Frontal cortex (tissue), 4 donors: ENCODE measurements around the gene TAF1B. TPM values are rescaled to one million over a fixed set of nuclear protein-coding genes. Genes with fewer than 3 reads are reported as not detected.
"Not testable (repeated sequence)": the region's sequence is repeated elsewhere in the genome, so short reads cannot be mapped to it uniquely, and the experiment has no call there.

Experiments
- DNase-seq, 2 donors: peaks; one replicate each; pipeline ENCODE4 v3.0.0; 2012; ENCODE audit warnings: low spot score in 2 of 2
- FAIRE-seq: peaks from 2 replicates; lab custom pipeline; 2012; peaks lifted over from hg19 to GRCh38; lab: Jason Lieb, UNC
- total RNA-seq: library from RNA; depleted of rRNA; stranded (reverse); fragments of >200 nt; gene quantifications from one replicate; pipeline ENCODE4 v1.2.3, GENCODE V29; 2014
- donor health status: control.
- donor health status: control.
- donor health status: control.

Gene TAF1B
- total RNA-seq, 1 donor from 2014 or later = 43.2 TPM

DNA sequence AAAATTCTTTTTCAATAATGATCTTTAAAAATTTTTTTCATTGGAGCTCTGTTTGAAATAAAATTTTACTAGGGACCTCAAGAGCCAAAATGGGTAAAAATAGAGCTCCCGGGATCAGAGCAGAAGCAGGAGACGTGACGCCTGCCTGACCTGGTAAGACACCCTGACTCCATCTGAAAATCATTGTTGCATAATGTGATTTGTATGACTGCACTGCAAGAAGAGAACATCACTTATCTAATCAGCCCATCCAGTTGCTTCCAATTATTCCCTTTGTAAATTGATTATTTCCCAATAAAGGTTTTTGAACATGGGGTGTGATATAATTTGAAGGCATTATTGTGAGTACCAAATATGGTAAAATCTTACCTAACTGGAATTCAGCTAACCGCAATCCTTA, 17.1 kb upstream of the TAF1B start:
- no peak for DNase-seq
- FAIRE-seq = no peak

DNA sequence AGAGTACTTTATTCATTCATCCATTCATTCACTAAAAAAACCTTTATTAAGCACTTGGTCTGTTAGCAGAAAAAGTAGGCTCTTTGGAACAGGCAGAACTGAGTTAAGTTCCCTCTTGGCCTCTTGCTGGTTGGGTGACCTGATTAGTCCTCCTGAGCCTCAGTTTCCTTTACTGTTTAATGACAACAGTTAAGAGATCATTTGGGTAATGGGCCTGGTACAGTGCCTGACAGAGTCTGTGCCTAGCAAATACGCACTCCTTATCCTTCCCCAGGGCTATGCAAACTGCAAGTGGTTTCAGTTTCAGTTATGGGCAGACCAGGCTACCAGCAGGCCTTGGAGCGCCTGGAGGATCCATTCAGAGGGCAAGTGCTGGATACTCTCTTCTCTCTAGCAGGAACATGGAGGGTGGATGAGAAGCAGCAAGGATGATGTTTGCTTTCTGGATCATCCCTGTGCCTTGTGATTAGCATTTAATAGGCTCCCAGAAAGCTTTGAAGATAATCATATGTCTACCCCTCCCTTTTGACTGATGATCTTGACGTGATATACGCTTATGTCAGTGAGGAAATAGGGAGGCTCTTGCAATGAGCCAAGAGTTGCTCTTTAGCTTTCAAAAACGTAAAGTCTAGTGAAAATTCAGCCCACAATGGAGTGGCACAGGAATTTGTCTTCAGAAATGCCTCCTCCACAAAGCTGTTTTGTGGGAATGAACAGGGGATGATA, 12.4 kb upstream of the TAF1B start:
- no peak for FAIRE-seq
- no peak for DNase-seq

DNA sequence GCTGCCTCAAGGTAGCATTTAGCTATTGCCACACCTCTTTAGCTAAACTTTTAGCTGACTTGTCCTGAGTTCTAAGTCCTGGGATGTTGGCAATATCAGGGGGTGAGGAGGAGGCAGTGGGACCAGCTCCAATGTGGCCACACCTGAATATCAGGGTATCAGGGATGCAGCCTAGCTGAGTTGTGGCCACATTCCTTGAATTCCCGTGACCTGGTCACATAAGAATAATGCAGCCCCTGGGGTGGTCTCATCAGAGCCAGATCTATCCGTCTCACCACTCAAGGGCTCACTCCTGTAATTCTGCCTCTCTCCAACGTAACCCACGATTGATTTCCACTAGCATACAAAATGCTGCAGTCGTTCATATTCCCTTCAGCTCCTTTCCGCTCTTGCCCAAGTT, 11.6 kb upstream of the TAF1B start:
- no peak for FAIRE-seq
- no peak for DNase-seq

DNA sequence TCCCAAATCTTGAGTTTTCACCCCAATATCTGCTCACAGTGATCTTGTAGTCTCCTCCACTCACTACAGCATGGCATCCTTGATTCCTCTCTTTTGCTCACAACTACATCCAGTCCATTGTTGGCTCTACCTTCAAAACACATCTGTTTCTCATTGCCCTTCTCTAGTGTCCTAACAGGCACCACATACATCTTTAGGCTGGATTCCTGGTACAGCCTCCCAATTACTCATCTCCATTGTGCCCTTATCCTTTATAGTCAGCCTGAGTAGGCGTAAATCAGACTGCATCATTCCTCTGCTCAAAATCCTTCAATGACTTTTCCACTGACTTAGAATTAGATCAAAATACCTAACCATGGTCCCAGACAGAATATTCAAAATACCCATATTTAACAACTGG, 10.7 kb upstream of the TAF1B start:
- no peak for DNase-seq

DNA sequence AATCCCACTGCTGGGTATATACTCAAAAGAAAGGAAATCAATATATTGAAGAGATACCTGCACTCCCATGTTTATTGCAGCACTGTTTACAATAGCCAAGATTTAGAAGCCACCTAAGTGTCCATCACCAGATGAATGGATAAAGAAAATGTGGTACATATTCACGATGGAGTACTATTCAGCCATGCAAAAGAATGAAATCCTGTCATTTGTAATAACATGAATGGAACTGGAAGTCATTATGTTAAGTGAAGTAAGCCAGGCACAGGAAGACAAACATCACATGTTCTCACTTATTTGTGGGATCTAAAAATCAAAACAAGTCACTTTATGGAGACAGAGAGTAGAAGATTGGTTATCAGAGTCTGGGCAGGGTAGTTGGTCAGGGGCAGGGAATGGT, 8.2 kb upstream of the TAF1B start:
- not testable (repeated sequence) for DNase-seq, FAIRE-seq

More for the DNA sequence above, 10.7 kb upstream of the TAF1B start:
- FAIRE-seq = no peak

DNA sequence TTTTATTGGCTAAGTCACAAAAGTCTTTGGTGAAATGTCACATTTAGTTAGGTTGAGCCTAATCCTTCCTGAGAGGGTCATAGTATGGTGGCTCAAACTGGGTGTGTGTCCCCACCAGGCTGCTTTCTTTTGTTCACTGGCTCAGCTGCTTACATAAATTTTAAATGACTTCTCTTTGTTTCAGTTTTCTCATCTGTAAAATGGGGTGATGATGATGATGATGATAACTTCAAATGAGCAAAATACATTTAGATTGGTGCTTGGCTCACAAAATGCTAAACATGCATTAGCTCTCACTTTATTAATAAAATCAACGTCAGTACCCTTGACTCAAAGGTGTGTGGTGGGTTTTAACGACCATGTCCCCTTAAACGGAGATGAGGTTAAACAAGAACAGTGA, 7.2 kb upstream of the TAF1B start:
- no peak for FAIRE-seq
- no peak for DNase-seq

DNA sequence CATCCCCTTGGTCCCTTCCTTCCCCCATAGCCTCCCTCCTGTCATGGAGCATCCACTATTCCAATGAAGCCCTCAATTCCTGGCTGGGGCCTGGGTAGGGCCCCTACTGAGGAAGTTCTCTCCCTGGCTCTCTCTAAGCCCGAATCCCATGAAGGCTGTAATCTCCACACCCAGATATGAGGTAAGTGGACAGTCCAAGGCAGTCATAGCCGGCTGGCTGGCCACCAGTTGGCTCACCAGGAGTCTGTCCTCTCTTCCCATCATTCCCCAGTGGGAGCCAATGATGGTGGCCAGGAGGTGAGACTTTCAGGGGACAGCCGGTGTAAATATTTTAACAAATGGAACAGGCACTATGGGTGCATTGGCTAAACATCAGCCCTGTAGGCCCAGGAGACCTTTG, 6.8 kb upstream of the TAF1B start:
- DNase-seq (no peak), FAIRE-seq (no peak)

DNA sequence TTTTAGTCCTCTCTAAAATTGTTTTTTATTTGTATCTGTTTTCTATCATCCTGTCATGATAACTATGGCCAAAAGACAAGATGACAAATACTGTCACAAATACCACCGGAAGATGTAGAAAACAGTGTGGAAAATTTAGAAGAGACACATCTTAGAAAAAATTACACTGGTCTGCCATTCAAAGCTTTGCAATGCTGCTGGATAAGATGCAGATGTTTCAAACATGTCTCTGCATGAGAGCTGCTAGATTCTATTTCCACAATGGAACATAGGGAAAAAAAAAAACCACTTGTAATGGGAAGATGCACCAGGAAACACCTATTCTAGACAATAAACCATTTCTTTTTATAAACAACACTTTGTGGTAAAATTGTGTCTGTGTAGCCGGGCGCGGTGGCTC, 5.8 kb upstream of the TAF1B start:
- FAIRE-seq = no peak

DNA sequence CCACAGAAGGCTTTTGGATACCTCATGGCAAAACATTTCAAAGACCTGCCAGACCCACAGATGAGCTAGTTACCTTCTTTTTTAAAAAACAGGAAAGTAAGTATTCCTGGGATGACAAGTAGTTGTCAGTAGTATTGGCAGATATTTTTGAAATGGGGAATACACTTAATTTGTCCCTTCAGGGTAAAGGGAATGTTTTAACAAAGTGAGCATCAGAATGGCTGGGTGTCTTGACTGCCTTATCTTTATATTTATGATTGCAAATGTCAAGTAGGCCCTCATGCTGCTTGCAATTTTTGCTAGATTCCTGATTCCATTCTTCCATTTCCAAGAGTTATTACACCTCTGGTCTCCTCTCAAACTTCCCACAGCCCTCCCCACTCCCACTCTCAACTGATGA, 4.9 kb upstream of the TAF1B start:
- no peak for DNase-seq
- no peak for FAIRE-seq

More for the DNA sequence above, 5.8 kb upstream of the TAF1B start:
- no peak for DNase-seq

DNA sequence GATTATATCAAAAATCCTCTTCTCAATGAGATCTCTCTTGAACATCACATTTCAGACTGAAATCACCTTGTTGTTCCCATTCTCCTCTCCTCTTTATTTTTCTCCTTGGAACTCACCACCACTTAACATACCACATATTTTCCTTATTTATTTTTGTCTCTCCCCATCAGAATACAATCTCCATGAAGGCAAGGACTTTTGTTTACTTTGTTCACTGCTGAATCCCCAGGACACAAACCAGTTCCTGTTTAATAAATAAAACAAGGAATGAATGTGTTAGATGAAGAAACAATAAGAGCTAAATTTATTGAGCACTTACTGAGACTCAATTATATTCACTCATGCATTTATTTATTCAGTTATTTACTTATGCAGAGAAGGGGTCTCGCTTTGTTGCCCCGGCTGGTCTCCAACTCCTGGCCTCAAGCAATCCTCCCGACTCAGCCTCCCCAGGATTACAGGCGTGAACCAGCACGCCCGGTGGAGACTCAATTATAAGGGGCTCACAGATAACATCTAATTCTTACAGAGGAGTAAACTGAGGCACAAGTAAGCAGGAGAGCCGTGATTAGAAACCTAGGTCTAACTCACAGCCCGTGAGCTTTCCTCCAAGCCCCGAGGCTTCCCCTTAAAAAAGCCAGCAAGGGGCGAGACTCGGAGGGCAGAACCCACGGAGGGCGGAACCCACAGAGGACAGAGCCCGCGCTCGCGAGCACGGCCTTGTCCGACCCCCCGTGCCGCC, 616 bp upstream of the TAF1B start:
- no peak for FAIRE-seq
- DNase-seq = peak in 1 of 2 donors; percentile 15

DNA sequence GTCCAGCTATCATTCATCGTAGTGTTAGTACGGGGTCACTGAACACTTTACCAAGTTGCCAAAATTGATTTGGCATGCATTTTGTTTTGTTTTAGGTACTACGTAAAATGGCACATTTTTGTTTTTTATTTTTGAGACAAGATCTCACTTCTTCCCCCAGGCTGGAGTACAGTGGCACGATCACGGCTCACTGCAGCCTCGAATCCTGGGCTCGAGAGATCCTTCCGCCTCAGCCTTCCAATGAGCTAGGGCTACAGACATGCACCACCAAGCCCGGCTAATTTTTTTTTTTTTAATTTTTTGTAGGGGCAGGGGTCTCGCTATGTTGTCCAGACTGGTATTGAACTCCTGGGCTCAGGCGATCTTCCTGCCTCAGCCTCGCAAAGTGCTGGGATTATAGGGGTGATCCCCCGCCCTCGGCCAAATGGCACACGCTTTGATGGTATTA, 786 bp downstream of the TAF1B start:
- DNase-seq = no peak
- no peak for FAIRE-seq

DNA sequence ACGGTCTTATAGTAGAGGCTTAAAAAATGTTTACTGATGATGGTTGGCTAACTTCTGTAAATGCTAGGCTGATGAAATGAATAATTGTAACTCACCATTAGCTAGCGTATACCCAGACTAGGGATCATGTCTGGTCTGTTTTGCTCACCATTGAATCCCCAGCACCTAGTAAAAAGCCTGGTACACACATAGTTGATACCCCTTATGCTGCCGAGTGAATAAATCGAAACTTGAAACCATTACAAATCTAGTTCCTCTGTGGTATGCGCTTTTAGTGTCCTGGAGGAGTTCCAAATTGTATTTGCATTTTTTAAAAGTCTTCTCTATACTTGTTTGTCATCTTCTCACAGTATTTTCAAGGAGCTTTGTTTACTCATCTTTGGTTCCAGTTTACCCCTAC, 1.3 kb downstream of the TAF1B start:
- FAIRE-seq = no peak

DNA sequence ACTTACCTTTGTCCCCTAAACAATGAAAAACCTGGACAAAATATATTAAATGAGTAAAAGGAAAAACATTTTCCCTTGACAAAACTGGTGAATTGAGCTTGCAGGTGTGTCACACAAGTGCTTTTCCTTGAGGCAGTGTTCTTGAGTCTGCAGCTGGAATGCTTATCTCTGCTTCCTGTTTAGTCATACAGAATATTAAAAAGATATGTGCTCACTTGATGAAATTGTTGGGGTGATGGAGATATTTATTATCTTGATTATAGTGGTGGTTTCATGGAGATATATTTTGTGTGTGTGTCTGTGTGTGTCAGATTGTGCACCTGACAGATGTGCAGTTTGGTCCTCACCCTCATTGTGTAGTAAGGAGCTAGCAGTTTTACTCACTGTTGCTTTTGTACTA, 3.3 kb downstream of the TAF1B start:
- no peak for DNase-seq
- no peak for FAIRE-seq

More for the DNA sequence above, 1.3 kb downstream of the TAF1B start:
- no peak for DNase-seq

DNA sequence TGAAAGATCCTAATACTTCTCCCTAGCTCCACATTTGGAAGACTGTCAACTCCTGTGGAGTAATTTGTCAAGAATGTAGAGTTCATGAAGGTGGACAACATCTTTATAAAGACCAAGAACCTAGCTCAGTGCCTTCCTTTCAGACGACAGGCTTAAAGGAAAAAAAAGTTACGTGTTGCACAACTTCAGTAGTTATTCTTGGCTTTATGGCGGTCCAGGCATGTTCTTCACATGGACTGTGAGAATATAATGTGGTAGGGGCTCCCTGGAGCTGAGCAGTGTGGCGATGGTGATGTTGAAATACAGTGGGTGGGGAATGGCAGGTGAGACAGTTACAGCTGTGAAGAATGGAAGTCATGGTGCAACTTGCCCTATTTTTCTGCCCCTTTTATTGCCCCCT, 3.9 kb downstream of the TAF1B start:
- no peak for FAIRE-seq

DNA sequence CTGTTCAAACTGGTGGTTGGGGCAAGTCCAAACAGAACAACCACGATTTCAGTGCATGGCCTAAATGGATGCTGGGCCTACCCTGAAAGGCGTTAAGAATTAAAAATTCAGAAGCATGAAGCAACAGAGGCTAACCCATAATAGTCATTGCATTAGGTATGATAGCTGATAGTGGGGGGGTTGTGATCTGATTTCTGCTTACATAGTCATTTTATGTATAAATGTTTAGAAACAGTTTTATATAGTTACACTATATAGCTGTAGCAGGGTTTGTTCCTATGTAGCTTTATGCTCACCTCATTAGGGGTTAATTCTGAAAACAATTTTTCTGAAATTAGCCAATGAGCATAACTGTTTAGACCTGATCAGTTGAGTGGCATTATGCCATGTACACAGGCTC, 9.6 kb downstream of the TAF1B start:
- DNase-seq (no peak), FAIRE-seq (no peak)

More for the DNA sequence above, 3.9 kb downstream of the TAF1B start:
- DNase-seq = no peak

DNA sequence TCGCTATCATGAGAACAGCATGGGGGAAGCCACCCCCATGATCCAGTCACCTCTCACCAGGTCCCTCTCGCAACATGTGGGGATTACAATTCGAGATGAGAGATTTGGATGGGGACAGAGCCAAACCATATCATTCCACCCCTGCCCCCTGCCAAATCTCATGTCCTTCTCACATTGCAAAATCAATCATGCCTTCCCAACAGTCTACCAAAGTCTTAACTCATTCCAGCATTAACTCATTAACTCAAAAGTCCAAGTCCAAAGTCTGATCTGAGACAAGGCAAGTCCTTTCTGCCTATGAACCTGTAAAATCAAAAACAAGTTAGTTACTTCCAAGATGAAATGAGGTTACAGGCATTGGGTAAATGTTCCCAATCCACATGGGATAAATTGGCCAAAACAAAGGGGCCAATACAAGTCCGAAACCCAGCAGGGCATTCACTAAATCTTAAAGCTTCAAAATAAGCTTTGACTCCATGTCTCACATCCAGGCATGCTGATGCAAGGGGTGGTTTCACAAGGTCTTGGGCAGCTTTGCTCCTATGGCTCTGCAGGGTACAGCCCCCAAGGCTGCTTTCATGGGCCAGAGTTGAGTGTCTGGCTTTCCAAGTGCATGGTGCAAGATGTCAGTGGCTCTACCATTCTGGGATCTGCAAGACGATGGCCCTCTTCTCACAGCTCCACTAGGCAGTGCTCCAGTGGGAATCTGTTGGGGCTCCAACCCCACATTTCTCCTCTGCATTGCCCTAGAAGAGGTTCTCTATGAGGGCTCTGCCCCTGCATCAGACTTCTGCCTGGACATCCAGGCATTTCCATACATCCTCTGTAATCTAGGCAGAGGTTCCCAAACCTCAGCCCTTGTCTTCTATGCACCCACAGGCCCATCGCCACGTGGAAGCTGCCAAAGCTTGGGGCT, 14.8 kb downstream of the TAF1B start:
- DNase-seq (no peak), FAIRE-seq (no peak)

DNA sequence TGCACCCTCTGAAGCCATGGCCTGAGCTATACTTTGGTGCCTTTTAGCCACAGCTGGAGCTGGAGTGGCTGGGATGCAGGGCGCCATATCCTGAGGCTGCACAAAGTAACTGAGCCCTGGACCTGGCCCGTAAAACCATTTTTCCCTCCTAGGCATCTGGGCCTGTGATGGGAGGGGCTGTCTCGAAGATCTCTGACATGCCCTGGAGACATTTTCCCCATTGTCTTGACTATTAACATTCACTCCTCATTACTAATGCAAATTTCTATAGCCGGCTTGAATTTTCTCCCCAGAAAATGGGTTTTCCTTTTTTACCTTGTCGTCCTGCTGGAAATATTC, 15.4 kb downstream of the TAF1B start:
- FAIRE-seq = no peak

DNA sequence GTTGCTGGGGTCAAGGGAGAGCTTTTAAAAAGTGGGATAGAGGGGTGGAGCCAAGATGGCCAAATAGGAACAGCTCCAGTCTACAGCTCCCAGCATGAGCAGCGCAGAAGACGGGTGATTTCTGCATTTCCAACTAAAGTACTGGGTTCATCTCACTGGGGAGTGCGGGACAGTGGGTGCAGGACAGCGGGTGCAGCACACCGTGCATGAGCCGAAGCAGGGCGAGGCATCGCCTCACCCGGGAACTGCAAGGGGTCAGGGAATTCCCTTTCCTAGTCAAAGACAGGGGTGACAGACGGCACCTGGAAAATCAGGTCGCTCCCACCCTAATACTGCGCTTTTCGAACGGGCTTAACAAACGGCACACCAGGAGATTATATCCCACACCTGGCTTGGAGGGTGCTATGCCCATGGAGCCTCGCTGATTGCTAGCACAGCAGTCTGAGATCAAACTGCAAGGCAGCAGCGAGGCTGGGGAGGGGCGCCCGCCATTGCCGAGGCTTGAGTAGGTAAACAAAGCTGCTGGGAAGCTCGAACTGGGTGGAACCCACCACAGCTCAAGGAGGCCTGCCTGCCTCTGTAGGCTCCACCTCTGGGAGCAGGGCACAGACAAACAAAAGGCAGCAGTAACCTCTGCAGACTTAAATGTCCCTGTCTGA, 17.8 kb downstream of the TAF1B start:
- not testable (repeated sequence) for FAIRE-seq, DNase-seq

More for the DNA sequence above, 15.4 kb downstream of the TAF1B start:
- DNase-seq = no peak

DNA sequence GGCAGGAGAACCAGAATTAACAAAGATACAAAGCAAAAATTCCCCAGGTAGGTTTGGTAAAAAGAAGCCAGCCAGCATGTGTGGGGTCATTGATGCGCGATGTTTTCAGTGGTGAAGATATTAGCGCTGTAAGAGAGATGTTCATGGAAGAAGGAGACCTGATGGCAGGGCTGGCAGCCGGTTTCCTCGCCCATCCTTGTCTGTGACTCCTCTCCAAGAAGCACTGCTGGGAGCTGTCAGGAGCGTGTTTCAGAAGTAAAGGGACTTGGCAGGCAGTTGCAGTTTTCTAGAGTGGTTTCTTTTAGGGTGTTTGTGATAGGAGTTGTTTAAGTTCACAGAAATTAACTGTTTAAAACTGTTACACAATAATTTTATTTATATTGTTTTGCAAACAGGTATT, 24.6 kb downstream of the TAF1B start:
- DNase-seq (no peak), FAIRE-seq (no peak)

DNA sequence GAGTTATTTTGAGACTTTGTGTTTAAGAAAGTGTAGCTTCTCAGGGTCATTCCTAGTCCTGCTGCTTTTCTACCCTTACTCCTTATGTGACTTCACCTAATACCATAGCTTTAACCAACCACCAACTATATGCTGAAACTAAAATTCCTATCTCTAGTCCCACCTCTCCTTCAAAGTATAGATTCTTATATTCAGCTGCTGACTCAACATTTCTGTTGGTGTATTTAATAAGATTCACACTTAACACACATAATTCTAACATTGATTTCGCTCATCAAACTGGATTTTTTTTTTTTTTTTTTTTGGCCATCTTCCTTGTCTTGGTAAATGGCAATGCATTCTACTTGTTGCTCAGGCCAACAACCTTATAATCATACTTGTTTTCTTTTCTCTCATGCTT, 30.1 kb downstream of the TAF1B start:
- DNase-seq (no peak), FAIRE-seq (no peak)
